Measurements from ENCODE around the gene SART1. TPM values are rescaled to one million over a fixed set of nuclear protein-coding genes. Genes with fewer than 3 reads are reported as not detected.

The SART1 gene
- total RNA-seq, 4 donors from 2014 or later, result 32.3 to 96.1 (median 39.7) TPM

- Histone ChIP-seq H3K27ac (no peak overlapping the region), H3K27me3 (no peaks in the 10 kb centered on the region), H3K36me3 (peaks cover 0 to 40% of the 10 kb centered on the region in 2 donors), H3K4me3 (no peak overlapping the region), H3K4me1 (peaks cover 0 to 31% (median 24%) of the 10 kb centered on the region in 3 donors), H3K9me3 (no peaks in the 10 kb centered on the region)
- no peak for ATAC-seq
- 83 to 91% methylated on average over 4 to 7 of the region's 10 CpGs for WGBS, 2 donors (ENCODE audit: low coverage in 1 of 2)
- TF ChIP-seq EP300 (IDR thresholded peaks at IDR 0.05), result no peak
- TF ChIP-seq POLR2A (IDR thresholded peaks at IDR 0.05), result no peak
- TF ChIP-seq POLR2AphosphoS5 (IDR thresholded peaks at IDR 0.05), result no peak
- TF ChIP-seq CTCF (IDR thresholded peaks at IDR 0.05), result no peak
Measured at GRCh38 chr11:65921876-65922275, 39.7 kb upstream of the SART1 start.

- no peak for ATAC-seq
- peaks cover 0 to 24% (median 17%) of the 10 kb centered on the region in 3 donors for H3K4me1 ChIP-seq
- H3K27me3 ChIP-seq, result no peaks in the 10 kb centered on the region
- no peak overlapping the region for H3K4me3 ChIP-seq
- peaks cover 0 to 33% of the 10 kb centered on the region in 2 donors for H3K36me3 ChIP-seq
- H3K9me3 ChIP-seq, result no peaks in the 10 kb centered on the region
- TF ChIP-seq EP300 (IDR thresholded peaks at IDR 0.05) (no peak), POLR2AphosphoS5 (IDR thresholded peaks at IDR 0.05) (no peak), CTCF (IDR thresholded peaks at IDR 0.05) (no peak), POLR2A (IDR thresholded peaks at IDR 0.05) (no peak)
- H3K27ac ChIP-seq, result no peak overlapping the region
- WGBS, 2 donors (ENCODE audit: low coverage in 1 of 2), result 78% methylated on average over 3 of the region's 3 CpGs; no CpG with 5 or more reads in 1 of the 2 donors
Measured at GRCh38 chr11:65922565-65922964, 39.0 kb upstream of the SART1 start.

- Histone ChIP-seq H3K4me1 (peaks cover 0 to 11% (median 8%) of the 10 kb centered on the region in 3 donors), H3K27ac (no peak overlapping the region), H3K36me3 (peaks cover 0 to 33% of the 10 kb centered on the region in 2 donors), H3K27me3 (no peaks in the 10 kb centered on the region), H3K4me3 (no peak overlapping the region), H3K9me3 (no peaks in the 10 kb centered on the region)
- TF ChIP-seq CTCF (IDR thresholded peaks at IDR 0.05) (no peak), POLR2A (IDR thresholded peaks at IDR 0.05) (no peak), EP300 (IDR thresholded peaks at IDR 0.05) (no peak)
- ATAC-seq, result no peak
- WGBS, 2 donors (ENCODE audit: low coverage in 1 of 2), result 42% methylated on average over 2 of the region's 2 CpGs; no CpG with 5 or more reads in 1 of the 2 donors
Measured at GRCh38 chr11:65925397-65925796, 36.1 kb upstream of the SART1 start.

GRCh38 chr11:65927904-65928397, 33.6 kb upstream of the SART1 start:
- peaks cover 6% of the 10 kb centered on the region for H3K27me3 ChIP-seq
- no peaks in the 10 kb centered on the region for H3K4me1 ChIP-seq
- WGBS, 2 donors (ENCODE audit: low coverage in 1 of 2), result 50% methylated on average over 4 of the region's 9 CpGs; no CpG with 5 or more reads in 1 of the 2 donors
- H3K9me3 ChIP-seq, result no peaks in the 10 kb centered on the region
- TF ChIP-seq POLR2AphosphoS5 (IDR thresholded peaks at IDR 0.05) (no peak), EP300 (IDR thresholded peaks at IDR 0.05) (no peak), CTCF (IDR thresholded peaks at IDR 0.05) (no peak), POLR2A (IDR thresholded peaks at IDR 0.05) (no peak)
- H3K36me3 ChIP-seq, result peaks cover 0 to 9% of the 10 kb centered on the region in 2 donors
- H3K27ac ChIP-seq, result peak overlapping the region in 1 of 4 donors; percentile 47
- no peak for ATAC-seq
- no peak overlapping the region for H3K4me3 ChIP-seq

- TF ChIP-seq POLR2A (IDR thresholded peaks at IDR 0.05) (no peak), POLR2AphosphoS5 (IDR thresholded peaks at IDR 0.05) (no peak), EP300 (IDR thresholded peaks at IDR 0.05) (no peak), CTCF (IDR thresholded peaks at IDR 0.05) (no peak)
- H3K36me3 ChIP-seq, result peaks cover 0 to 2% of the 10 kb centered on the region in 2 donors
- ATAC-seq, result no peak
- no peak overlapping the region for H3K4me3 ChIP-seq
- no peaks in the 10 kb centered on the region for H3K9me3 ChIP-seq
- H3K4me1 ChIP-seq, result no peaks in the 10 kb centered on the region
- 17 to 48% methylated on average over 1 to 4 of the region's 6 CpGs for WGBS, 2 donors (ENCODE audit: low coverage in 1 of 2)
- no peak overlapping the region for H3K27ac ChIP-seq
- peaks cover 13% of the 10 kb centered on the region for H3K27me3 ChIP-seq
Measured at GRCh38 chr11:65928667-65929066, 32.9 kb upstream of the SART1 start.

Data from gastroesophageal sphincter (tissue), 4 donors.